Gastroesophageal sphincter (tissue), 4 donors: Measurements from ENCODE around the gene KHSRP. TPM values are rescaled to one million over a fixed set of nuclear protein-coding genes. Genes with fewer than 3 reads are reported as not detected.

Experiments used
- ATAC-seq: fragments of 150-250 bp; one replicate; pipeline ENCODE4 v1.9.1; 2016; ENCODE audit warnings: mild to moderate bottlenecking, moderate library complexity
- H3K27ac ChIP-seq, 4 donors: fragments of 200-600 bp; sonication (generic) in 3 of 4; 1 replicate in 3 of 4; 2 replicates in 1 of 4; pipeline ENCODE4 v1.5.1; 2016 to 2019
- H3K27me3 ChIP-seq: fragments of 200-600 bp; sonication (generic); one replicate; pipeline ENCODE4 v1.5.1; 2019
- H3K36me3 ChIP-seq, 2 donors: fragments of 200-600 bp; sonication (generic); one replicate each; pipeline ENCODE4 v1.5.1; 2019; ENCODE audit warnings: control low read depth in 1 of 2
- H3K4me1 ChIP-seq, 3 donors: fragments of 200-600 bp; sonication (generic); 1 replicate in 2 of 3; 2 replicates in 1 of 3; pipeline ENCODE4 v1.5.1; 2016 to 2019; ENCODE audit warnings: control low read depth in 2 of 3
- H3K4me3 ChIP-seq, 2 donors: fragments of 200-600 bp; sonication (generic); one replicate each; pipeline ENCODE4 v1.5.1; 2019; ENCODE audit warnings: mild to moderate bottlenecking in 1 of 2, moderate library complexity in 1 of 2
- H3K9me3 ChIP-seq, 3 donors: fragments of 200-600 bp; sonication (generic); one replicate each; pipeline ENCODE4 v1.5.1; 2017 to 2019; ENCODE audit warnings: control low read depth in 2 of 3
- EP300 ChIP-seq: sonication (generic); formaldehyde crosslinking; IDR thresholded peaks from one replicate; pipeline ENCODE4 v1.6.1; 2017; ENCODE audit warnings: antibody characterized with exemption, mild to moderate bottlenecking
- POLR2A ChIP-seq, 2 donors: fragments of 450-650 bp; IDR thresholded peaks; one replicate each; pipeline ENCODE4 v1.6.1; 2017; ENCODE audit warnings: antibody characterized with exemption in 2 of 2, mild to moderate bottlenecking in 2 of 2, moderate library complexity in 1 of 2
- POLR2AphosphoS5 ChIP-seq: sonication (generic); formaldehyde crosslinking; IDR thresholded peaks from one replicate; pipeline ENCODE4 v1.6.1; 2017; ENCODE audit warnings: antibody characterized with exemption
- whole genome bisulfite sequencing, 2 donors: methylation state at CpG; one replicate each; pipeline ENCODE4 v1.1.5; 2018; ENCODE audit warnings: low coverage in 1 of 2; 5-methylcytosine and 5-hydroxymethylcytosine counted together
- total RNA-seq, 4 donors: library from RNA; depleted of rRNA; stranded (reverse); fragments of >200 nt; gene quantifications; one replicate each; pipeline ENCODE4 v1.1.0, GENCODE V29; 2016
- TF ChIP-seq, protein P1 (sequence below), 4 experiments: fragments of 200-600 bp in 2 of 4; fragments of 450-650 bp in 2 of 4; sonication (generic) in 1 of 4; IDR thresholded peaks; one replicate each; pipeline ENCODE4 v1.5.1; 2017 to 2019; ENCODE audit warnings: antibody characterized with exemption in 4 of 4, mild to moderate bottlenecking in 2 of 4, moderate library complexity in 2 of 4

The KHSRP gene
- total RNA-seq, 4 donors from 2014 or later = 102 to 218 (median 126) TPM

DNA sequence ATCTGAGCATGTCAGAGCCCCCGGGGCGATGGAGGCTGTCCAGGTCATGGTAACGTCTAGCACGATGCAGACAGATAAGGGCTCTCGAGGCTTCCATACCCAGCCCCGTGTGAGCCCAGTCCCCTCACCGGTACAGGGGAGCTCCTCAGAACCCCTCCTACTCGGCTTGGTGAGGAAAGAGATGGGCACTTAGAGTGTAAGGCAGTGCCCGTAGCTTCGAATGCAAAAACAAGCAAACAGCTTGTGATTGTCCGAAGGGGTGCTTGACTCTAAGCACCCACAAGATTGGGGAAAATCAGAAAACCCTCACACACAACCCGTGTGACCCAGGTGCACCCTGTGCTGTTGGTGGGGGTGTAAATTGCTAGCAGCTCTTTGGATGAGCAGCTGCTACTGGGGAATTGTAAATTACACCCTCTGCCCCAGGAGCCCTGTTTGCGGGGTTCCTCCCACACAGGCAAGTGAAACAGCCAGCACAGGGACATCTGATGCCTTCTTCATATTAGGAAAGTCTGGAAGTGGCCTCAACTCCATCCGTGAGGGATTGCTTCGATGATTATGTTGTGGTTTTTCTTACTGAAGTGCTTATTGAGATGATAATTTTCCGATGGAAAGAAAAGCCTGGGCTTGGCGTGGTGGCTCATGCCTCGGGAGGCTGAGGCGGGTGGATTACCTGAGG lies 48.0 kb downstream of the KHSRP start:
- H3K9me3 ChIP-seq = peaks cover 0 to 6% (median 0%) of the 10 kb centered on the region in 3 donors
- H3K4me3 ChIP-seq = no peak overlapping the region
- no peak for ATAC-seq
- TF ChIP-seq POLR2AphosphoS5 (no peak), POLR2A (IDR thresholded peaks at IDR 0.05) (no peak), EP300 (no peak)
- TF ChIP-seq, protein P1, sequence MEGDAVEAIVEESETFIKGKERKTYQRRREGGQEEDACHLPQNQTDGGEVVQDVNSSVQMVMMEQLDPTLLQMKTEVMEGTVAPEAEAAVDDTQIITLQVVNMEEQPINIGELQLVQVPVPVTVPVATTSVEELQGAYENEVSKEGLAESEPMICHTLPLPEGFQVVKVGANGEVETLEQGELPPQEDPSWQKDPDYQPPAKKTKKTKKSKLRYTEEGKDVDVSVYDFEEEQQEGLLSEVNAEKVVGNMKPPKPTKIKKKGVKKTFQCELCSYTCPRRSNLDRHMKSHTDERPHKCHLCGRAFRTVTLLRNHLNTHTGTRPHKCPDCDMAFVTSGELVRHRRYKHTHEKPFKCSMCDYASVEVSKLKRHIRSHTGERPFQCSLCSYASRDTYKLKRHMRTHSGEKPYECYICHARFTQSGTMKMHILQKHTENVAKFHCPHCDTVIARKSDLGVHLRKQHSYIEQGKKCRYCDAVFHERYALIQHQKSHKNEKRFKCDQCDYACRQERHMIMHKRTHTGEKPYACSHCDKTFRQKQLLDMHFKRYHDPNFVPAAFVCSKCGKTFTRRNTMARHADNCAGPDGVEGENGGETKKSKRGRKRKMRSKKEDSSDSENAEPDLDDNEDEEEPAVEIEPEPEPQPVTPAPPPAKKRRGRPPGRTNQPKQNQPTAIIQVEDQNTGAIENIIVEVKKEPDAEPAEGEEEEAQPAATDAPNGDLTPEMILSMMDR (IDR thresholded peaks at IDR 0.05) = no peak
- 72 to 82% methylated on average over 8 to 9 of the region's 19 CpGs for WGBS, 2 donors
- H3K27ac ChIP-seq = peak overlapping the region in 3 of 4 donors; percentile 75 to 97 (median 76)
- peaks cover 0 to 51% of the 10 kb centered on the region in 2 donors for H3K36me3 ChIP-seq
- no peaks in the 10 kb centered on the region for H3K27me3 ChIP-seq
- peaks cover 0 to 59% (median 21%) of the 10 kb centered on the region in 3 donors for H3K4me1 ChIP-seq

DNA sequence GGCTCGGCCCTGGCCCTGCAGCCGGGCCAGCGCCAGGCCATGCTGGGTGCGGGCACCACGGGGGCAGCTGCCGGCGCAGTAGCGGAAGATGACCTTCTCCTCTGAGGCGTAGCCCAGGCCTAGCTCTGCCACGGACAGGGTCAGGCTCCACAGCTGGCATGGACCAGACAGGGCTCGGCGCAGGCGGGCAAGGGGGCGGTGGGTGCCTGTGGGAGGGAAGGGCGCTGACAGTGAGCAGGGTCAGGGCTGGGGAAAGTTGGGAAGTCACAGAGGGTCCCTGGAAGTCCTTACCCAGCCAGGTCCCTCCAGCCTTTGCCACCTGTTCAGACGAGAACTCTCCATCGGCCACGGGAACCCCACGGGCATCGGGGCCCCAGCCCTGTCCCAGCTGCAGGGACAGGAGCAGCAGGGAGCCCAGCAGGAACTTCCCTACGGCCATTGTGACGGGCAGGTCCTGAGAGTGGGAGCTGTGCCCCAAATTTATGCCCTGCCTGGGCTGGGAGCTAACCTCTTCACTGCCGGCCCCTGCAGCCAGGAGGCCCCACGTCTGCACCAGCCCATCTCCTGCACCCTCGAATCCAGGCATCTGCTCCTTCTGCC lies 49.1 kb downstream of the KHSRP start, which contains the start of gene PSPN:
TSS of gene PSPN (minus strand) at position 523 of the 600 bp plus-strand sequence. CDS start at position 439, 84 bp downstream.
- H3K27ac ChIP-seq = peak within 1 kb of the TSS in 3 of 4 donors; percentile 96 to 100 (median 97)
- 66 to 69% methylated on average over 3 to 5 of the region's 25 CpGs for WGBS, 2 donors
- H3K9me3 ChIP-seq = peaks cover 0 to 6% (median 0%) of the 10 kb centered on the region in 3 donors
- no peak within 1 kb of the TSS for H3K4me3 ChIP-seq
- no peaks in the 10 kb centered on the region for H3K27me3 ChIP-seq
- no peak for ATAC-seq
- H3K36me3 ChIP-seq = peaks cover 0 to 39% of the 10 kb centered on the region in 2 donors
- no peak for TF ChIP-seq EP300
- TF ChIP-seq POLR2AphosphoS5 = no peak
- TF ChIP-seq POLR2A (IDR thresholded peaks at IDR 0.05) = no peak
- TF ChIP-seq, protein P1 (IDR thresholded peaks at IDR 0.05) = no peak
- peaks cover 0 to 59% (median 21%) of the 10 kb centered on the region in 3 donors for H3K4me1 ChIP-seq

DNA sequence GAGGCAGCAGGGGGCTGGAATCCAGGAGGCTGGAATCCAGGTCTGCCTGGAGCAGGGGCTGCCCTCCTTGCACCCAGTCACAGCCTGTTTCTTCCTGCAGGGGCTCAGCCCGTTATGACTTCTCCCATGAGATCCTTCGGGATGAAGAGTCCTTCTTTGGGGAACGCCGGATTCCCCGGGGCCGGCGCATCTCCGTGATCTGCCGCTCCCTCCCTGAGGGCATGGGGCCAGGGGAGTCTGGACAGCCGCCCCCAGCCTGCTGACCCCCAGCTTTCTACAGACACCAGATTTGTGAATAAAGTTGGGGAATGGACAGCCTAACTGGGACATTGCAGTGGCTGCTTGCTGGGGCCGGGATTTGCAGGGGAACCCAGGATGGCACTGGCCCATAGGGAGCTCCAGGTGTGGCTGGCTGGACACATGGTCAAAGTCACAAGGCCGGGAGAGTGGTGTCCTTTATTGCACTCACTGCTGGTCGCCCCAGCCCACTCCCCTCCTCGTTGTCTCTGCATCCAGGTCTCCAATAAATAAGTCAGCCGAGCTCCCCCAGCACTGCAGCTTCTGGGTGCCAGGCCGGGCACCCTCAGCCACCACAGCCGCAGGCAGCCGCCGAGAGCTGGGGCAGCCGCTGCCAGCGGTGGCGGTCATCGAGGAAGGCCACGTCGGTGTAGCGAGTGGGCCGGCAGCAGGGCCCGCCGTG lies 49.8 kb downstream of the KHSRP start:
- Histone ChIP-seq H3K9me3 (peaks cover 0 to 2% (median 0%) of the 10 kb centered on the region in 3 donors), H3K4me3 (no peak overlapping the region), H3K27me3 (no peaks in the 10 kb centered on the region), H3K4me1 (peaks cover 0 to 59% (median 21%) of the 10 kb centered on the region in 3 donors), H3K27ac (peak overlapping the region in 3 of 4 donors; percentile 96 to 100 (median 97)), H3K36me3 (peaks cover 0 to 33% of the 10 kb centered on the region in 2 donors)
- no peak for ATAC-seq
- TF ChIP-seq POLR2A (IDR thresholded peaks at IDR 0.05) (no peak), POLR2AphosphoS5 (no peak), EP300 (no peak)
- TF ChIP-seq, protein P1 (IDR thresholded peaks at IDR 0.05) = no peak
- 90 to 100% methylated on average over 1 to 6 of the region's 29 CpGs for WGBS, 2 donors

DNA sequence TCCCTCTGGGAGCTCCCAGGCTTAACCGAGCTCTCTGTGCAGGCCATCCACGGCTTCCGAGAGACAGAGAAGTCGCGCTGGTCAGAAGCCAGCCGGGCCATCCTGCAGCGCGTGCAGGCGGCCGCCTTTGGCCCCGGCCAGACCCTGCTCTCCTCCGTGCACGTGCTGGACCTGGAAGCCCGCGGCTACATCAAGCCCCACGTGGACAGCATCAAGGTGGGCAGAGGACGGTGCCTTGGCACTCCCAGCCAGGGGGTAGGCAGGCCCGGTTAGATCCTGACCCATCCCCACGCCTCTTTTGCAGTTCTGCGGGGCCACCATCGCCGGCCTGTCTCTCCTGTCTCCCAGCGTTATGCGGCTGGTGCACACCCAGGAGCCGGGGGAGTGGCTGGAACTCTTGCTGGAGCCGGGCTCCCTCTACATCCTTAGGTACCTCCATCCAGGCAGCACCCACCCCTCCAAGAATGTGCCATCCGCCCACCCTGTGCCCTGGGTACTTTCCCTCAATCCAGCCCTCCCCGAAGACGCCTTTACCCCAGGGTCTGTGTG lies 50.4 kb downstream of the KHSRP start:
- WGBS, 2 donors = 60 to 100% methylated on average over 1 of the region's 29 CpGs
- peaks cover 0 to 30% of the 10 kb centered on the region in 2 donors for H3K36me3 ChIP-seq
- TF ChIP-seq POLR2AphosphoS5 = no peak
- no peak for TF ChIP-seq POLR2A (IDR thresholded peaks at IDR 0.05)
- TF ChIP-seq, protein P1 (IDR thresholded peaks at IDR 0.05) = no peak
- no peak for TF ChIP-seq EP300
- peaks cover 0 to 59% (median 21%) of the 10 kb centered on the region in 3 donors for H3K4me1 ChIP-seq
- no peak for ATAC-seq
- no peaks in the 10 kb centered on the region for H3K27me3 ChIP-seq
- H3K27ac ChIP-seq = peak overlapping the region in 3 of 4 donors; percentile 96 to 100 (median 97)
- H3K9me3 ChIP-seq = no peaks in the 10 kb centered on the region
- peak overlapping the region in 1 of 2 donors; percentile 92 for H3K4me3 ChIP-seq
